HuH-7.5 (cell line): ENCODE data around the gene SLC6A15.

ENCODE experiments used
- DNase-seq: peaks from one replicate; pipeline ENCODE4 v3.0.0; 2011; ENCODE audit warnings: low spot score

Gene SLC6A15

GRCh38 chr12:84874825-84875139 lies 37.8 kb downstream of the SLC6A15 start:
- DNase-seq, result no peak

GRCh38 chr12:84874125-84874824 lies 38.3 kb downstream of the SLC6A15 start:
- DNase-seq, result peak; percentile 6

- DNase-seq, result no peak
Observed at GRCh38 chr12:84862186-84862585, 50.4 kb downstream of the SLC6A15 start.

GRCh38 chr12:84860718-84861117 lies 51.9 kb downstream of the SLC6A15 start:
- DNase-seq, result no peak

- no peak for DNase-seq
Observed at GRCh38 chr12:84858796-84859195, 53.8 kb downstream of the SLC6A15 start.

GRCh38 chr12:84857525-84858208 lies 54.9 kb downstream of the SLC6A15 start:
- DNase-seq, result no peak

GRCh38 chr12:84856156-84856900 lies 56.3 kb downstream of the SLC6A15 start:
- no peak for DNase-seq

- no peak for DNase-seq
Observed at GRCh38 chr12:84843593-84844144, 68.9 kb downstream of the SLC6A15 start.

GRCh38 chr12:84842406-84843013 lies 70.1 kb downstream of the SLC6A15 start:
- no peak for DNase-seq

GRCh38 chr12:84841591-84841990 lies 71.0 kb downstream of the SLC6A15 start:
- no peak for DNase-seq

- DNase-seq, result no peak
Observed at GRCh38 chr12:84840356-84840755, 72.2 kb downstream of the SLC6A15 start.

- no peak for DNase-seq
Observed at GRCh38 chr12:84826925-84827324, 85.7 kb downstream of the SLC6A15 start.

GRCh38 chr12:84825149-84825548 lies 87.5 kb downstream of the SLC6A15 start:
- no peak for DNase-seq

GRCh38 chr12:84822525-84822924 lies 90.1 kb downstream of the SLC6A15 start:
- DNase-seq, result no peak

- no peak for DNase-seq
Observed at GRCh38 chr12:84816916-84817695, 95.5 kb downstream of the SLC6A15 start.

- no peak for DNase-seq
Observed at GRCh38 chr12:84814664-84815245, 97.8 kb downstream of the SLC6A15 start.

GRCh38 chr12:84813780-84814663 lies 98.6 kb downstream of the SLC6A15 start:
- DNase-seq, result no peak

- DNase-seq, result no peak
Observed at GRCh38 chr12:84811291-84811690, 101.3 kb downstream of the SLC6A15 start.

- DNase-seq, result no peak
Observed at GRCh38 chr12:84810611-84811010, 102.0 kb downstream of the SLC6A15 start.
